T-helper 2 cell treated with Interferon-gamma antibody and Interleukin-4, amounts not matched to agents 100 ng/mL and 5 ng/mL, for 36 hours (primary cell): Measurements from ENCODE around the gene IGSF21. TPM values are rescaled to one million over a fixed set of nuclear protein-coding genes. Genes with fewer than 3 reads are reported as not detected.

Source experiments
- intact Hi-C: fragments of 100-400 bp; cut with micrococcal nuclease; formaldehyde crosslinking; loops from one replicate; pipeline ENCODE4 v1.15.1; 2023
- total RNA-seq: library from RNA; stranded (reverse); gene quantifications from 2 replicates; pipeline ENCODE4 v1.2.3, GENCODE V29; 2022

Gene IGSF21
- total RNA-seq, 1 donor from 2014 or later = not detected

DNA sequence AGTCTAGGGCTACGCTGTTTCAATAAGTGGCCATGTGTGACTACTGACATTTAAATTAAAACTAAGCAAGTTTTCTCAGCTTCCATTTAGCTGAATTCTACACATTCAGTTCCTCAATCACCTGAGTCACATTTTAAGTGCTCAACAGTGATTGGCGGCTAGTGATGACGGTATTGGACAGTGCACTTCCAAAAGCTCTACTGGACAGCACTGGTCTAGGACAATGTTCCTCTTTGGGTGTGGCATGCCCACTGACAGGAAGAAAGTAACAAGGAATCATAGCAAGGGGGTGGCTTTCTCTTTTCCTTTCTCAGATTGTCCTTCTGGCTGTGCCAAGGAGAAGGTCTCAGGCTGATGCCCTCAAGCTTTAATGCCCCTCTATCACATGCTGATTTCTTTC is 11.7 kb downstream of the IGSF21 start:
- intact Hi-C loops = no loop called here

DNA sequence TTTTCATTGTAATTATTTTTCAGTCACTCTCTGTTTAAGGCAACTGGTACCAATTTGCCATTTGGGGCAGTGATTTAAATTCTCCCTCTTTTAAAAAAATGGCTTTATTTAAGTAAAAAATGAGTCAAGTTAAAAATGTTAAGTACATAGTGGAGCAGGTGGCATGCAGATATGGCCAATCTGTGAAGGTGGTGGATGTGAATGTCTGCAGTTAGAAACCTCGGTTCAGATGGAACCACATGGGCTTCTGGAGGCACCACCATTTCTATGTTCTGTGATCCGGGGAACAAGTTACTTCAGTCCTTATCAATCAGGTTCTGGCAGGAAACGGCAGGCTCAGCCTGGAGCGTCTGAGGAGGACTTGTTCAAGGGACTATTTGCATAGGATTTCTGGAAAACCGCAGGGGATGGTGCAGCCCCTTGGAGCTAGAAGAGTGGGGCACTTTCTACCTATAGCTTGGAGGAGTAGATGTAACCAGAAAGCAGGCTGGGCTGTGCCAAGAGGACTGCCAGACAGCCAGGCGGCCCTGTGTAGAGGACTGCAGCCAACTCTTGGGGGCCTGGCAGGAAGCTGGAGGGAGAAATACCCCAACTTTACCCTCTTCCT is 12.3 kb downstream of the IGSF21 start:
- intact Hi-C loops = no loop called here

GRCh38 chr1:18120638-18121037 is 13.0 kb downstream of the IGSF21 start:
- intact Hi-C loops = no loop called here

DNA sequence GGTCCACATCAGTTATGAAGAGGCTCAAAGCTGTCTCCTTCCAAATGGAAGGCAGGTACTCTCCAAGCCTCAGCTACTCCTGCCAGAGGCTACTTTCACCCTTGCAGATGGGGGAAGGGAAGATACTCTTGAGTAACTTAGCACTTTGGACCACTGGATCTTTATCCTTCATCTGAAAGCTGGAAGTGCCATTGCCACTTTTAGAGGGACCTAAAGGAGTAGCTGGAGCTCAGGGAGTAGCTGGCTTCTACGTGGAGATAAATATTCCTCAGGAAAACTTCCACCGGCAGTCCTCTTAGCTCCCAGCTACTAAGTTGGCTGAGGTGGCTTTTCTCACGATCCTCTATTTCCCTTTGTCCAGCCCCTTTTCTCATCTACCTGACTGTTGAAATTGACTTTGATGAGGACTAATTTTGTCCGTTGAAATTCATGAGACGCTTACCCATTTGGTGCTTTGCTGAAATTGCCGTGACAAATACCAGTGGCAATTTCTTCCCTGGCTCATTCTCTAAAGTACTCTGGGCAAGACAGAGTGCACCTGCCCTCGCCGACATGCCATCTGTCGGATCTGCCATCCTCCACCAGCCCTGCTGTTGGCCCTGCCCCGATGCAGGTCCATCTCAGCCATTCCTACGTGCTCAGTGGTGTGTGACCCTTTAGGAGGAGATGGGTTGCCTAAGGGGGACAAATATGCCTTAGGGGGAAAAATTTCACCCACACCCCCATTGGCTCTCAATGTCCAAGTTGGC is 13.6 kb downstream of the IGSF21 start:
- intact Hi-C loops = no loop called here

DNA sequence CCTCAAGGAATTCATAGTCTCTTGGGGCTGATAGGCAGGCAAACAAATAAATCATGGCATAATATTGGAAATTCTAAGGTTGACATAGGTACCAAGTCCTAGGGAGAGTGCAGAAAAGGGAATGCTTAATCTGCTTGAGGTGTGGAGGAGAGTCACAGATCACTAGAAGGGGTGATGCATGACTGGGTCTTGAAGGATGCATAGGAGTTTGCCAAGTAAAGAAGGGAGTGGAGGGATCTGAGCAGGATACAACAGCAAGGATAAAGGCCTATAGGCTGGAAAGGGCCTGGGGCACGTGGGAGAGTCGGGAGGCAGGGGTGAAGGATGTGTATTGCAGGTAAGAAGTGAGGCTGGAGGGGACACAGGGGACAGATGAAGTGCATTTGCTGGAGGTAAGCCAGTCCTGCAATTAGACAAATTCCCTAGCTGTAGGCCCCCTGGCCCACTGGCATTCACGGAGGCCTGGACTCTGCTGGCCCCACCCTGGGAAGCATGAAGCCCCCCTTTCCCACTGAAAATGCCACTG is 15.9 kb downstream of the IGSF21 start:
- intact Hi-C loops = no loop called here

DNA sequence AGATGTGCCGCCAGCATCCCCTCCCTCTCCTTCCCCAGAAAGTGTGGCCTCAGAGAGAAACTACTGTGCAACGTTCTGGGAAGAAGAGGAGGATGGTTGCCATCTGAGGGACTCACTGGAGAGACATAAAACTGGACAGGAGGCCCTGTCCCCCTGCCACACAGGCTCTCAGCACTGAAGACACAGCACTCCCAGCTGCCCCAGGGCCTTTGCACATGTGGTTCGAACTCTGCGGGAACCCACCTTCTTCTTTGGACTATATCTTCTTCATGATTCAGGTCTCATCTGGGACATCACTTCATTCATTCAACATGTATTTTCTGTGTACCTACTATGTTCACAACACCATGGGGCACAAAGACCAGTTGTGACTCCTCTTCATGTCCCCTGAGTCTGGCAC is 17.4 kb downstream of the IGSF21 start:
- intact Hi-C loops = no loop called here

DNA sequence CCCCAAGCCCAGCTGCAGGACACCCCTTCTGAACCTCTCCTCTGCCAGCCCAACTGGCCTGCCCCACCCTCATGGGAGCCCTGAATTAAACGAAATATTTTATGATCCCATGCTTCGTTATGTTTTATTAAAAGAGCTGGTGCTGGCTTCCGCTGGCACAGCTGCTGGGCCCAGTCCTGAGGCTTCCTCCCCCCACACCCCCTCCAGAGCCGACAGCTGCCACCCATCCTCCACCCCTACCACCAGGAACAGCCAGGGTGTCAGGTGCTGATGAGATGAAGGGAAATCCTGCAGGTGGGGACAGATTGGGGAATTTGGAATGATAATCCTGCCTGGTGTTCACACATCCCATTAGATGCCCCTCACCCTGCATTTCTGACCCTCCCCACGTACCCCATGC is 19.0 kb downstream of the IGSF21 start:
- intact Hi-C loops = no loop called here

- intact Hi-C loops = no loop called here
Measured at GRCh38 chr1:18128298-18128697, 20.7 kb downstream of the IGSF21 start.

DNA sequence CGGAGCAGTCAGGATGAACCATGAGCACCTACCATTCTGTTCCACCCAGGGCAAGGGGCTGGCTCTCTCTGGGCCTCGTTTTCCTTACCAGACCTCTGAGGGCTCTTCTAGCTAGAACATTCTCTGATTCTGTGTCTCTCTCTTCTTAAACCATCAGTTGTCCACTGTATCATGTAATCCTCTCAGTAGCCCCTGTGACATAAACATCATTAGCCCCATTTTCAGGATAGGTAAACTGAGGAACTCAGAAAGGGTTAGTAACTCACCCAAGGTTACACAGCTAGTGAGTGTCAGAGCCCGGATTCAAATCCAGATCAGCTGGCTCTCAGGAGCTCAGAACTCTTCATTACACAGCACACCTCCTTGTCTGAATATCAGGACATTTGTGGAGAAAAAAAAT is 22.8 kb downstream of the IGSF21 start:
- intact Hi-C loops = no loop called here

DNA sequence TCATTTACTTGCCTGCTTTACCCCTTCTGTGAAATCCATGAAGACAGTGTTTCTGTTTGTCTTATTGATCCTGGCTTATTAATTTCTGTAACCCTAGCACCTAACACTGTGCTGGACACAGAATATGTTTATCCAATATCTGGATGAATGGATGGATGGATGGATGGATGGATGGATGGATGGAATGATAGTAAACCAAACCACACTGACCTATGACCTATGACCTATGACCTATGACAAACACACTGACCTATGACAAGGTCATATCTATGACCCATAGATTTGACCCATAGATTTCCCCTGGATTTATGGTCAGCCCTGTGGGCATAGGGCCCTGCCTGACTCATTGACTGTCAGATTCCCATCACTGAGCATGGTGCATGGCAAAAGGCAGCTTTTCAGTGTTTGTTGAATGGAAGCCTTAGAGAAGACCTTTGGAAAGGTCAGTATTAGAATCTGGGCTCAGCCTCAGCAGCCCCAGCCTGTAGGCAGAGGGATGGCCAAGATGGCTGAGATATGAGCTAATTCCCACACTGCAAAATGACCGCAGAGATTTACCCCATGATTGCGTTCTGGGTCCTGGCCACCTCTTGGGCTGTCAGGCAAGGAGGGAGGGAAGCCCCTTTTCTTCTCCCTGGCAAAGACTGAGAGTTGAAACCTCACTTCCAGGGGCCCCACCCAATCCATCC is 24.6 kb downstream of the IGSF21 start:
- intact Hi-C loops = no loop called here

DNA sequence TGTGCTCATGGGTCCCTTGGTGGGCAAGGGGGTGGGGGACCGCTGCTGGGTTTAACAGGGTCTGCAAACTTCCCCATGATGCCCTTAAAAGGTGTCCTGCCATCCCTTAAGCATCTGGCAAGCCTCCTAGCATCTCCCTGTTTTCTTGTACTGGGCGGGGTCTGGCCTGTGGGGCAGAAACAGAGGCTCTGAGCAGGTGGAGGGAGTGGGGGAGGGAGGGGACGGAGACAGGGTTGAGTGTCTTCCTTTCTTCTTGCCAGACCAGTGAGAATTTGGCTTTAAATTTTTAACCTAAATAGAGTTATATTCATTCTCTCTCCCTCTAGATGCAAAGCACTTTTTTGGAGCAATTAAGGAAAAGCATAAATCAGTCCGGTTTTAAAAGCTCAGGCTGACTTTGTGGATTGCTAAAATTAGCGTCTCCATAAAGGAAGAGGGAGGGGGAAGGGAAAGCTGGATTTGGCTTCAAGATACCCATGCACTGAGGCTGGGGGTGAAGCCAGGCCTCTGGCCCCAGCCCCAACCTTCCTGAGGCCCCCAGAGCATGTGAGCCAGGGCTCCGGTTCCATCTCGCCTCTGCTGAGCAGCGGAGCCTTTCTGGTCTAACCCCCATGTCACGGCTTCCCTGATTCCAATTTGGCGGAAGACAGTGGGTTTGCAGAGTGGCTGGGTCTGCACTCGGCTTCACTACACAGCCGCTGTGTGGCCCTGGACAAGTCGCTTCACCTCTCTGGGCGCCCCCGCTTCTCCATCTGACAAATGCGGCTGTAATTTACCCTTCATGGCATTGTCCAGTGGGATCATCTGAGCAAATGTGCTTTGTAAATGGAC is 25.3 kb downstream of the IGSF21 start:
- intact Hi-C loops = no loop called here

- intact Hi-C loops = no loop called here
Measured at GRCh38 chr1:18134324-18135046, 26.9 kb downstream of the IGSF21 start.

- intact Hi-C loops = no loop called here
Measured at GRCh38 chr1:18137759-18138345, 30.3 kb downstream of the IGSF21 start.

- intact Hi-C loops = no loop called here
Measured at GRCh38 chr1:18139198-18139981, 31.8 kb downstream of the IGSF21 start.

DNA sequence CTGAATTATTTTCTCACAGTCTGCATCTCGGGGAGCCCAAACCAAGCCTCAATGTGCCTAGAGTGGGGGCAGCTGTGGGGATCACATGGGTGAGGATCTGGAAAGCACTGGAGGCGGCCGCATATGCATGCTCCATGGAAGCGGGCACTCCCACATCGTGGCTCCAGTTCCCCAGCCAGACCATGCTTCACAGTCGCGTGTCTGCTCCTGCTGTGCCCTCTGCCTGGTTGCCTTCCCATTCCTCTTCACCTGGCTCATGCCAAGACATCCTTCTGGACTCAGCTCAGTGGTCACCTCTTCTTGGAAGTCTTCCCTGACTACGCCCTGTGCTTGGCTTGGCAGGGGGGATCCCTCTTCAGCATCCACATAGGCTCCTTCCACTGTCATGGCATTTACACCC is 32.8 kb downstream of the IGSF21 start:
- intact Hi-C loops = no loop called here

DNA sequence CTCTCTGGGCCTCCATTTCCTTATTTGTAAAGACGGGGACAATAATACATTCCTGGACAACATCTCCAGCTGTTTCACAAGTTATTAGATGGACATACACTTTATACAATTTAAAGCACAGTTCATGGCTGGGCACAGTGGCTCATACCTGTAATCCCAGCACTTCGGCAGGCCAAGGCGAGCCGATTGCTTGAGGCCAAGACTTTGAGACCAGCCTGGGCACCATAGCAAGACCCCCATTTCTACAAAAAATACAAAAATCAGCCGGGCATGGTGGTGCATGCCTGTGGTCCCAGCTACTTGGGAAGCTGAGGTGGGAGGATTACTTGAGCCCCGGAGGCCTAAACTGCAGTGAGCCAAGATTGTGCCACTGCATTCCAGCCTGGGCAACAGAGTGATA is 34.1 kb downstream of the IGSF21 start:
- intact Hi-C loops = no loop called here

DNA sequence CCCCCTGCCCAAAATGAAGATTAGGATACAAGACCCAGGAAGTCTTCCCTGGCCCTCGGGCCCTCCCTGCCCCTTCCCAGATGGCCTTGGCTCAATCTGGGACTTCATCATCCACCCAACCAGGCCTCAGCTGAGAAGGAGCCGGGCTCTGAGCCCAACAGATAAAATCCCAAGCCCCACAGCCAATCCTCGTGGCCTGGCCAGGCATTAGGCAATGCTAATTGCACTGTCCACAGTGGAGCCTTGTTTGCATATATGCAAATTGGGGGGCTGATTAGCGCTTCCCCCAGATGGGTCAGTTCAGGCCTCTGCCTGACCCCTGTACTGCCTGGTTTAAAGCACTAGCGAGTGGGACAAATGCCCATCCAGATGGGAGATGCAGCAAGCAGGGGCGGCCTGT is 34.9 kb downstream of the IGSF21 start:
- intact Hi-C loops = no loop called here

DNA sequence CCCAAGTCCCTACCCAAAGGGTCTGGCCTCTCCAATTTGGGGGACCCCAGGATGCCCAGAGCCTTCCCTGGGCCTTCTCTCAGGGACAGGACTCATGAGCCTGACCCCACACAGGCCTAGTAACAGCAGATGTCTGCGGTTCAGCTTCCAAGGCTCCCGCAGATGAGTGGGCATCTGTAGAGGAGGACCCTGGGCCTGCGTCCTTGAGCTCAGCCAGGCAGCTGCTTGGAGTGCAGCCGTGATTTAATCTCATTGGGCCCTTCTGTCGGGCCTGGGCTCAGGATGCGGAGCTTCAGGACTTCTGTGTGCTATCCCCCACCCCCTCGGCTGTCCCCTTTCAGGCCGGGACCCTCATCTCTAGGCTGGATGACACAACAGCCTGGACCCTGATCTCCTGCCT is 35.4 kb downstream of the IGSF21 start:
- intact Hi-C loops = no loop called here

- intact Hi-C loops = no loop called here
Measured at GRCh38 chr1:18144062-18144461, 36.5 kb downstream of the IGSF21 start.
